Stimulated activated CD8-positive, alpha-beta memory T cell treated with anti-CD3 and anti-CD28 coated beads, Interleukin-12 subunit alpha, Interleukin-12 subunit beta, amount 100 ng/mL, for 1 hour (primary cell): ENCODE results near the gene PSAPL1.

ENCODE experiments used
- DNase-seq: peaks from one replicate; pipeline ENCODE4 v3.0.0-alpha.2; 2020; ENCODE audit warnings: low read depth

The PSAPL1 gene

GRCh38 chr4:7381890-7382633, 52.7 kb downstream of the PSAPL1 start:
- no peak for DNase-seq

GRCh38 chr4:7381221-7381889, 53.4 kb downstream of the PSAPL1 start:
- DNase-seq: no peak
